WTC11 (cell line): ENCODE results near the gene DNAAF8. TPM values are rescaled to one million over a fixed set of nuclear protein-coding genes. Genes with fewer than 3 reads are reported as not detected.

ENCODE experiments used
- ATAC-seq: fragments of 200-7000 bp; cut with Tn5 transposase; 2 replicates; pipeline ENCODE4 v1.10.0; 2021; ENCODE audit warnings: mild to moderate bottlenecking, moderate library complexity
- CTCF ChIA-PET: fragments of 300-600 bp; sonication (Branson Sonifier 250); formaldehyde crosslinking; loops from one replicate; lab custom pipeline; 2021; ENCODE audit warnings: antibody characterized with exemption; lab: Charles Lee
- POLR2A ChIA-PET: fragments of 350-600 bp; sonication (Branson Sonifier 250); formaldehyde crosslinking; loops from one replicate; lab custom pipeline; 2021; ENCODE audit warnings: antibody characterized with exemption; lab: Charles Lee
- DNase-seq: peaks from one replicate; pipeline ENCODE4 v3.0.0; 2021; ENCODE audit warnings: low spot score
- H3K27ac Mint-ChIP-seq: 2 replicates; pipeline ENCODE4 v1.8.0; 2021; ENCODE audit warnings: mixed read lengths
- H3K27me3 Mint-ChIP-seq: 2 replicates; pipeline ENCODE4 v1.8.0; 2021; ENCODE audit warnings: low read depth, mild to moderate bottlenecking, moderate library complexity, mixed read lengths
- H3K36me3 Mint-ChIP-seq: 2 replicates; pipeline ENCODE4 v1.8.0; 2021; ENCODE audit warnings: mixed read lengths
- H3K4me1 Mint-ChIP-seq: 2 replicates; pipeline ENCODE4 v1.8.0; 2022; ENCODE audit warnings: mixed read lengths
- H3K4me3 Mint-ChIP-seq: 2 replicates; pipeline ENCODE4 v1.8.0; 2021; ENCODE audit warnings: mild to moderate bottlenecking, moderate library complexity, mixed read lengths
- H3K9me3 Mint-ChIP-seq: 2 replicates; pipeline ENCODE4 v1.8.0; 2021; ENCODE audit warnings: mixed read lengths
- ATF2 ChIP-seq: sonication (generic); formaldehyde crosslinking; IDR thresholded peaks from 2 replicates; pipeline ENCODE4 v1.8.1; 2022; ENCODE audit warnings: low read depth, missing genetic modification reagents, borderline replicate concordance
- CREB1 ChIP-seq: sonication (generic); formaldehyde crosslinking; IDR thresholded peaks from 2 replicates; pipeline ENCODE4 v1.8.0; 2023; ENCODE audit warnings: mild to moderate bottlenecking, missing genetic modification reagents
- ESRRA ChIP-seq: sonication (generic); formaldehyde crosslinking; IDR thresholded peaks from 2 replicates; pipeline ENCODE4 v1.8.1; 2022; ENCODE audit warnings: mild to moderate bottlenecking, missing genetic modification reagents, borderline replicate concordance
- HMGA2 ChIP-seq: fragments of 250-450 bp; sonication (Bioruptor Pico); IDR thresholded peaks from 2 replicates; pipeline ENCODE4 v1.4.0; 2021; ENCODE audit warnings: mild to moderate bottlenecking, moderate library complexity
- HMGXB4 ChIP-seq: sonication (generic); formaldehyde crosslinking; IDR thresholded peaks from 2 replicates; pipeline ENCODE4 v1.8.1; 2023; ENCODE audit warnings: mild to moderate bottlenecking, moderate library complexity, missing genetic modification reagents
- NFATC4 ChIP-seq: fragments of 250-450 bp; sonication (Bioruptor Pico); IDR thresholded peaks from 2 replicates; pipeline ENCODE4 v1.9.0; 2021; ENCODE audit warnings: mild to moderate bottlenecking
- NR3C1 ChIP-seq: sonication (generic); formaldehyde crosslinking; conservative IDR thresholded peaks from 2 replicates; pipeline ENCODE4 v1.8.1; 2023; ENCODE audit warnings: low read depth, mild to moderate bottlenecking, missing genetic modification reagents
- OVOL2 ChIP-seq: fragments of 250-450 bp; sonication (Bioruptor Pico); IDR thresholded peaks from 2 replicates; pipeline ENCODE4 v1.9.0; 2021; ENCODE audit warnings: mild to moderate bottlenecking, borderline replicate concordance
- PREB ChIP-seq: sonication (generic); formaldehyde crosslinking; IDR thresholded peaks from 2 replicates; pipeline ENCODE4 v1.8.1; 2022; ENCODE audit warnings: mild to moderate bottlenecking, missing genetic modification reagents, moderate library complexity, borderline replicate concordance
- TEAD4 ChIP-seq: sonication (generic); formaldehyde crosslinking; IDR thresholded peaks from 2 replicates; pipeline ENCODE4 v1.8.0; 2022; ENCODE audit warnings: mild to moderate bottlenecking, missing genetic modification reagents
- USF1 ChIP-seq: sonication (generic); formaldehyde crosslinking; IDR thresholded peaks from 2 replicates; pipeline ENCODE4 v1.8.0; 2022; ENCODE audit warnings: mild to moderate bottlenecking, missing genetic modification reagents
- ZBTB43 ChIP-seq: sonication (generic); formaldehyde crosslinking; IDR thresholded peaks from 2 replicates; pipeline ENCODE4 v1.8.1; 2023; ENCODE audit warnings: mild to moderate bottlenecking, missing genetic modification reagents
- ZMAT4 ChIP-seq: fragments of 250-450 bp; sonication (Bioruptor Pico); IDR thresholded peaks from 2 replicates; pipeline ENCODE4 v1.9.0; 2021; ENCODE audit warnings: mild to moderate bottlenecking
- ZNF281 ChIP-seq: sonication (generic); formaldehyde crosslinking; IDR thresholded peaks from 2 replicates; pipeline ENCODE4 v1.8.0; 2023; ENCODE audit warnings: mild to moderate bottlenecking, missing genetic modification reagents
- ZNF416 ChIP-seq: fragments of 250-450 bp; sonication (Bioruptor Pico); IDR thresholded peaks from 2 replicates; pipeline ENCODE4 v1.9.0; 2021; ENCODE audit warnings: mild to moderate bottlenecking, inconsistent platforms
- ZNF671 ChIP-seq: fragments of 250-450 bp; sonication (Bioruptor Pico); IDR thresholded peaks from 2 replicates; pipeline ENCODE4 v1.8.0; 2021; ENCODE audit warnings: mild to moderate bottlenecking
- total RNA-seq: library from RNA; stranded (reverse); gene quantifications from 3 replicates; pipeline ENCODE4 v1.2.3, GENCODE V29; 2021

Gene DNAAF8
- total RNA-seq, 1 experiment from 2014 or later, result 0.09 TPM

GRCh38 chr16:4746215-4746614, 11.9 kb downstream of the DNAAF8 start:
- peak overlapping the region; percentile 50 for H3K27ac Mint-ChIP-seq
- ATAC-seq, result no peak
- ChIA-PET CTCF (interaction anchor here (1.5 kb wide), 1 partner anchor 12 kb away, joined by 6 read pairs; the partner anchor contains the start of genes ANKS3 and DNAAF8), POLR2A (interaction anchor here (0.8 to 2.0 kb wide), 2 partner anchors 12 to 54 kb away, joined by 3 to 9 read pairs; partner anchors contain the start of genes ANKS3 and DNAAF8)
- H3K27me3 Mint-ChIP-seq, result no peaks in the 10 kb centered on the region; the same call in 1 of the 2 replicates
- H3K4me1 Mint-ChIP-seq, result peaks cover 20% of the 10 kb centered on the region
- no peaks in the 10 kb centered on the region for H3K9me3 Mint-ChIP-seq
- H3K4me3 Mint-ChIP-seq, result no peak overlapping the region
- no peaks in the 10 kb centered on the region; the same call in 1 of the 2 replicates for H3K36me3 Mint-ChIP-seq
- no peak for DNase-seq
- TF ChIP-seq ESRRA, result no peak
- no peak for TF ChIP-seq ZNF281 (CRISPR knock-in tag)
- TF ChIP-seq ATF2 (CRISPR knock-in tag), result no peak
- no peak for TF ChIP-seq ZNF416 (CRISPR knock-in tag)
- no peak for TF ChIP-seq OVOL2 (CRISPR knock-in tag)
- TF ChIP-seq NR3C1 (CRISPR knock-in tag), result no peak
- TF ChIP-seq TEAD4 (CRISPR knock-in tag), result no peak
- no peak for TF ChIP-seq NFATC4 (CRISPR knock-in tag)
- no peak for TF ChIP-seq HMGXB4 (CRISPR knock-in tag)
- no peak for TF ChIP-seq HMGA2 (CRISPR knock-in tag)
- TF ChIP-seq PREB, result no peak
- no peak for TF ChIP-seq USF1 (CRISPR knock-in tag)
- TF ChIP-seq CREB1 (CRISPR knock-in tag), result no peak
- TF ChIP-seq ZBTB43 (CRISPR knock-in tag), result no peak
- no peak for TF ChIP-seq ZMAT4
- no peak for TF ChIP-seq ZNF671 (CRISPR knock-in tag)
